Activated T-cell treated with anti-CD3 and anti-CD28 coated beads, Interleukin-2, amount 50 U/mL, for 4 hours (primary cell): ENCODE measurements around the gene FOXK2. TPM values are rescaled to one million over a fixed set of nuclear protein-coding genes. Genes with fewer than 3 reads are reported as not detected.
"Not testable (repeated sequence)": the region's sequence is repeated elsewhere in the genome, so short reads cannot be mapped to it uniquely, and the experiment has no call there.

Experiments
- ATAC-seq, 2 donors: fragments of 200-7000 bp; cut with Tn5 transposase; one replicate each; pipeline ENCODE4 v1.10.0; 2021
- DNase-seq: peaks from one replicate; pipeline ENCODE4 v3.0.0-alpha.2; 2020
- H3K27me3 Mint-ChIP-seq: one replicate; pipeline ENCODE4 v1.8.0; 2021; ENCODE audit warnings: low read depth, mixed read lengths
- H3K36me3 Mint-ChIP-seq: one replicate; pipeline ENCODE4 v1.8.0; 2022; ENCODE audit warnings: mixed read lengths; ENCODE audit not compliant: insufficient read depth
- H3K4me1 Mint-ChIP-seq: one replicate; pipeline ENCODE4 v1.8.0; 2021; ENCODE audit warnings: low read depth, mixed read lengths
- H3K4me3 Mint-ChIP-seq: one replicate; pipeline ENCODE4 v1.8.0; 2021; ENCODE audit warnings: mild to moderate bottlenecking, moderate library complexity, mixed read lengths
- H3K9me3 Mint-ChIP-seq: one replicate; pipeline ENCODE4 v1.8.0; 2021; ENCODE audit warnings: mixed read lengths
- total RNA-seq, 3 donors: library from RNA; stranded (reverse); gene quantifications; one replicate each; pipeline ENCODE4 v1.2.1, GENCODE V29; 2021

Gene FOXK2
- total RNA-seq, 3 donors from 2014 or later, result 73.6 to 78.5 (median 75.9) TPM

- no peak for DNase-seq
- Mint-ChIP-seq H3K4me3 (no peak overlapping the region), H3K36me3 (peaks cover 2% of the 10 kb centered on the region), H3K4me1 (peaks cover 26% of the 10 kb centered on the region), H3K9me3 (no peaks in the 10 kb centered on the region), H3K27me3 (no peaks in the 10 kb centered on the region)
- no peak for ATAC-seq
These were observed 40.7 kb downstream of the FOXK2 start for GRCh38 chr17:82560252-82560642.

DNA sequence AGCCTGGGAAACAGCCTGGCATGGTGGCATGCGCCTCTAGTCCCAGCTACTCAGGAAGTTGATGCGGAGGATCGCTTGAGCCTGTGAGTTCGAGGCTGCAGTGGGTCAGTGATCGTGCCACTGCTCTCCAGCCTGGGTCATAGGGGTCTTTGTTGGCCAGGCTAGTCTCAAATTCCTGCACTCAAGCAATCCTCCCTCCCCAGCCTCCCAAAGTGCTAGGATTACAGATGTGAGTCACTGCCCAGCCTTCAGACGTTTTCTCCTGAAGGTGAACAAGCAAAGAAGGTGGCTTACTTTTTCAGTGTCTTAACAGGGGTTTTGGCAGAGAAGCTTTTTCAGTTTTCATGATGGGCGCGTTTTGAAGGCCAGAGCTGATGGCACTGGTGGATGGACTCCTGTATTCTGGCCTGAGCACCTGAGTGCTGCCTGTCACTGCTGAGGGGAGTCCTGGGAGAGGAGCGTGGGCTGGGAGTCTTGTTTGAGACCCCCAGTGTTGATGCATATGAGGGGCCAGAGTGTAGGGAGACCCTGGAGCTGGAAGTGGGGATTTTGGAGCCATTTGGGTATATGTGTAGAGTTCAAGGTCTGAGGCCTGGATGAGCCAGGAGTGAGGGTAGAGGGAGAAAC is 41.4 kb downstream of the FOXK2 start:
- DNase-seq, result no peak
- Mint-ChIP-seq H3K9me3 (no peaks in the 10 kb centered on the region), H3K4me3 (no peak overlapping the region), H3K27me3 (no peaks in the 10 kb centered on the region), H3K36me3 (peaks cover 6% of the 10 kb centered on the region), H3K4me1 (peaks cover 26% of the 10 kb centered on the region)
- ATAC-seq, result no peak

DNA sequence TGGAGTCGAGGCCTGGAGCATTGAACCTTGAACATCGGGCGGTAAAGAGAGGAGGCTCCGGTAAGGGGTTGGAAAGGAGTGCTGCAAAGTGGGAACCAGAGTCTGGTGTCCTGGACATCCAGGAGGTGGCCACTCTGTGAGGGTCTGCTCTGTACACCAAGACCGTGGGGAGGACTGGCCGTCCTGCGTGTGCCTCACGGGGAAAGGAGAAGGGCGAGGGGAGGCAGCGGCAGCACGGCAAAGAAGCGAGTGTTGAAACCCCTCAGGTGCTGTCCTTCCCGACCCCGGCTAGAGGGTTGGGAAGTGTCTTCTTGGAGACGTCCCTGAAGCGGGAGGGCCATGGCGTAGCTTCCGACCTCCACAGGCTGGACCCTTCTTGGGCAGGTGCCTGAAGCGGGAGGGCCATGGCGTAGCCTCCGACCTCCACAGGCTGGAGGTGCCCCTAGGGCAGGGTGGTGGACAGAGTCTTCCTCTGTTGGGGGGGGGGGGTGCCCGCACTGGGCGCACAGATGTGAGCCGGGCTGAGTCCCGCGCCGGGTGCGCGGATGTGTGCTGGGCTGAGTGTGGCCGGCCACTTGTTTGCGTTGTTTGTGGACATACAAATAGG is 42.0 kb downstream of the FOXK2 start:
- no peak overlapping the region for H3K4me3 Mint-ChIP-seq

GRCh38 chr17:82562718-82563220 is 43.2 kb downstream of the FOXK2 start:
- ATAC-seq, result not testable (repeated sequence)

More for the DNA sequence above, 42.0 kb downstream of the FOXK2 start:
- no peaks in the 10 kb centered on the region for H3K27me3 Mint-ChIP-seq
- peaks cover 26% of the 10 kb centered on the region for H3K4me1 Mint-ChIP-seq
- DNase-seq (no peak), ATAC-seq (no peak)
- peaks cover 6% of the 10 kb centered on the region for H3K36me3 Mint-ChIP-seq
- H3K9me3 Mint-ChIP-seq, result no peaks in the 10 kb centered on the region

GRCh38 chr17:82563318-82563717 is 43.8 kb downstream of the FOXK2 start:
- DNase-seq, result no peak
- Mint-ChIP-seq H3K4me1 (peaks cover 23% of the 10 kb centered on the region), H3K36me3 (peaks cover 7% of the 10 kb centered on the region), H3K27me3 (no peaks in the 10 kb centered on the region), H3K9me3 (no peaks in the 10 kb centered on the region), H3K4me3 (no peak overlapping the region)
- ATAC-seq, result no peak

More at GRCh38 chr17:82562718-82563220, 43.2 kb downstream of the FOXK2 start:
- DNase-seq, H3K9me3 Mint-ChIP-seq, H3K27me3 Mint-ChIP-seq, H3K4me3 Mint-ChIP-seq, H3K36me3 Mint-ChIP-seq: not testable (repeated sequence)
- H3K4me1 Mint-ChIP-seq, result peaks cover 26% of the 10 kb centered on the region

DNA sequence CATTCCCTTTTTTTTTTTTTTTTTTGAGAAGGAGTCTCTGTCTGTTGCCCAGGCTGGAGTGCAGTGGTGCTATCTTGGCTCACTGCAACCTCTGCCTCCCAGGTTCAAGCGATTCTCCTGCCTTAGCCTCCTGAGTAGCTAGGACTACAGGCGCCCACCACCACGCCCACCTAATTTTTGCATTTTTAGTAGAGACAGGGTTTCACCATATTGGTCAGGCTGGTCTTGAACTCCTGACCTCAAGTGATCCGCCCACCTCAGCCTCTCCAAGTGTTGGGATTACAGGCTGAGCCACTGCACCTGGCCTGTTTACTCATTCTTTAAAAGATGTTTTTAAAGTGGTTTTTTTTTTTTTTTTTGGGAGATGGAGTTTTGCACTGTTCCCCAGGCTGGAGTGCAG is 44.2 kb downstream of the FOXK2 start:
- not testable (repeated sequence) for H3K27me3 Mint-ChIP-seq, H3K4me3 Mint-ChIP-seq, ATAC-seq, DNase-seq, H3K9me3 Mint-ChIP-seq, H3K36me3 Mint-ChIP-seq
- H3K4me1 Mint-ChIP-seq, result peaks cover 20% of the 10 kb centered on the region

DNA sequence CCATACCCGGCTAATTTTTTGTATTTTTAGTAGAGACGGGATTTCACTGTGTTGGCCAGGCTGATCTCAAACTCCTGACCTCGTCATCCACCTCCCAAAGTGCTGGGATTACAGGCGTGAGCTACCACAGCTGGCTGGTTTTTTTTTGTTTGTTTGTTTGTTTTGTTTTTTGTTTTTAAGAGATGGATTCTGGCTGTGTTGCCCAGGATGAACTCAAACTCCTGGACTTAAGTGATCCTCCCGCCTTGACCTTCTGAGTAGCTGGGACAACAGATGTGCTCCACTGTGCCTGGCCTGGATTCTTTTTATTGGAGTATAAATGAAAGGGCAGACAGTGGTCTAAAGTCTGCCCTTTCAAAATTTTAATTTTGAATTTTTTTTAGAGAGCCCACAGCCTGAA is 44.7 kb downstream of the FOXK2 start:
- H3K4me1 Mint-ChIP-seq, result peaks cover 16% of the 10 kb centered on the region
- no peak for ATAC-seq

GRCh38 chr17:82565551-82565950 is 46.0 kb downstream of the FOXK2 start:
- Mint-ChIP-seq H3K9me3 (no peaks in the 10 kb centered on the region), H3K4me1 (peaks cover 13% of the 10 kb centered on the region), H3K4me3 (no peak overlapping the region), H3K36me3 (peaks cover 14% of the 10 kb centered on the region), H3K27me3 (no peaks in the 10 kb centered on the region)
- DNase-seq (no peak), ATAC-seq (no peak)

More for the DNA sequence above, 44.7 kb downstream of the FOXK2 start:
- DNase-seq, result no peak
- Mint-ChIP-seq H3K36me3 (peaks cover 12% of the 10 kb centered on the region), H3K9me3 (no peaks in the 10 kb centered on the region), H3K4me3 (no peak overlapping the region), H3K27me3 (no peaks in the 10 kb centered on the region)

- Mint-ChIP-seq H3K4me1 (peaks cover 8% of the 10 kb centered on the region), H3K9me3 (no peaks in the 10 kb centered on the region), H3K27me3 (no peaks in the 10 kb centered on the region), H3K4me3 (no peak overlapping the region), H3K36me3 (peaks cover 14% of the 10 kb centered on the region)
- DNase-seq (no peak), ATAC-seq (no peak)
These were observed 46.8 kb downstream of the FOXK2 start for GRCh38 chr17:82566129-82566960.

DNA sequence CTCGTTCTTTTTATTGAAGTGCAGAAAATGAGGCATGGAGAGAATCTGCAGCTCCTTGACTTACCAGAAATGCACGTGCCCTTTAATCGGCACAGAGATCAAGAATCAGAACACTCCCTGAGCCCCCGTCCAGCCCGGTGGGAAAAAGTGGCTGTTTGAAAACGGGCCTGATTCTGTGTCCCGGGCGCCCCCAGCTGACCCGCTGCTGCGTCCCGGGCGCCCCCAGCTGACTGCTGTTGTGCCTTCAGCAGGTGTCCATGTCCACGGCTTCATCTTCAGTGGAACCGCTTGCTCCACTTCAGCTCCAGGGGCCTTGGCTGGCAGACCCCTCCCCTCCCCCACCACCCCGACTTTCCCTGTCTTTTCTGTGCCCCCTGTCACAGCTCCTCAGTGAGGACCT is 47.8 kb downstream of the FOXK2 start:
- no peak for ATAC-seq

GRCh38 chr17:82568997-82569393 is 49.5 kb downstream of the FOXK2 start:
- no peaks in the 10 kb centered on the region for H3K9me3 Mint-ChIP-seq
- no peak overlapping the region for H3K4me3 Mint-ChIP-seq
- ATAC-seq (no peak), DNase-seq (no peak)
- no peaks in the 10 kb centered on the region for H3K4me1 Mint-ChIP-seq
- H3K36me3 Mint-ChIP-seq, result peaks cover 33% of the 10 kb centered on the region
- H3K27me3 Mint-ChIP-seq, result no peaks in the 10 kb centered on the region

More for the DNA sequence above, 47.8 kb downstream of the FOXK2 start:
- Mint-ChIP-seq H3K36me3 (peaks cover 22% of the 10 kb centered on the region), H3K27me3 (no peaks in the 10 kb centered on the region), H3K4me3 (no peak overlapping the region), H3K9me3 (no peaks in the 10 kb centered on the region), H3K4me1 (peaks cover 7% of the 10 kb centered on the region)
- DNase-seq, result no peak

DNA sequence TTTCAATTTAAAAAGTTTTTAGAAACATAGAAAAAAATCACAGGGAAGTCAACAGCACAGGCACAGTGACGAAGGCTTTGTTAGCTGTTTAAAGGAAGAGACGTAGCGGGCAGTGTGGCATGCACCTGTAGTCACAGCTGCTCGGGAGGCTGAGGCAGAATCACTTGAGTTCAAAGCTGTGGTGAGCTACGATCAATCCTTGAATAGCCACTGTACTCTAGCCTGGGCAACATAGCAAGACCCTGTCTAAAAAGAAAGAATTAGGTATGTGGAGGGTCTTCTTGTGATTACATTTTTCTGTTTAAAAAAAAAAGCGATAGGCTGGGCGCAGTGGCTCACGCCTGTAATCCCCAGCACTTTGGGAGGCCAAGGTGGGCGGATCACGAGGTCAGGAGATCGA is 50.1 kb downstream of the FOXK2 start:
- Mint-ChIP-seq H3K27me3 (no peaks in the 10 kb centered on the region), H3K9me3 (no peaks in the 10 kb centered on the region), H3K4me1 (no peaks in the 10 kb centered on the region), H3K4me3 (no peak overlapping the region), H3K36me3 (peaks cover 33% of the 10 kb centered on the region)
- no peak for ATAC-seq
- no peak for DNase-seq

- Mint-ChIP-seq H3K27me3 (no peaks in the 10 kb centered on the region), H3K9me3 (no peaks in the 10 kb centered on the region), H3K36me3 (peaks cover 31% of the 10 kb centered on the region), H3K4me3 (no peak overlapping the region), H3K4me1 (no peaks in the 10 kb centered on the region)
- ATAC-seq (no peak), DNase-seq (no peak)
These were observed 50.7 kb downstream of the FOXK2 start for GRCh38 chr17:82570277-82570676.

DNA sequence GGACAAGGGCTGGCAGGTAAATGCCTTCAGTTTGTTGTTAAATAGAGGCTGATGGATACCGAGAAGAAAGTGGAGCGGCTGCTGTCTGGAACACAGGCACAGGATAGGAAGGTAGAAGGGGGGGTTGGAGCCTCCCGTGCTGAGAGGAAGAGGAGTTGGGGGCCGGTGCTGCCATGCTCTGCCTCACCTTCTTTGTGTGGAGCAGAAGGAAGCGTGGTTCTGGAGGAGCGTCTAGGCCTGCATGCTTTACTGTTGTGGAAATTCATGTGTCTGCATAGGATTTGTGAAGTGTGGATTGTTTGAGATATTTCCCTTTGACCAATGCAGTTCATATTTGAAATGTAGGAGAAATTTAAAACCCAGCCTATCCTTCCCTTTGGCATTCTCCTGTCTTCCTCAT is 52.3 kb downstream of the FOXK2 start:
- no peaks in the 10 kb centered on the region for H3K9me3 Mint-ChIP-seq
- H3K4me1 Mint-ChIP-seq, result no peaks in the 10 kb centered on the region
- no peaks in the 10 kb centered on the region for H3K27me3 Mint-ChIP-seq
- H3K4me3 Mint-ChIP-seq, result no peak overlapping the region
- DNase-seq (no peak), ATAC-seq (no peak)
- peaks cover 31% of the 10 kb centered on the region for H3K36me3 Mint-ChIP-seq
